NCI-H146 treated with DMSO at 0.1 percent for 48 hours (cell line): ENCODE measurements around the gene GRK5.
A peak's percentile ranks its signal among the peaks of the same experiment; 100 is the strongest.
"Not testable (repeated sequence)": the region's sequence is repeated elsewhere in the genome, so short reads cannot be mapped to it uniquely, and the experiment has no call there.

Experiments used
- DNase-seq: peaks from one replicate; lab custom pipeline; 2025; ENCODE audit not compliant: unreplicated experiment; lab: John Stamatoyannopoulos, UW

Gene GRK5

GRCh38 chr10:119207366-119207666 lies at the start of gene GRK5:
GRK5 (plus strand) TSS chr10:119207571; CDS start chr10:119207918, 347 bp downstream.
- DNase-seq = peak; percentile 79

- DNase-seq = no peak
Observed at GRCh38 chr10:119159332-119159731, 48.0 kb upstream of the GRK5 start.

DNA sequence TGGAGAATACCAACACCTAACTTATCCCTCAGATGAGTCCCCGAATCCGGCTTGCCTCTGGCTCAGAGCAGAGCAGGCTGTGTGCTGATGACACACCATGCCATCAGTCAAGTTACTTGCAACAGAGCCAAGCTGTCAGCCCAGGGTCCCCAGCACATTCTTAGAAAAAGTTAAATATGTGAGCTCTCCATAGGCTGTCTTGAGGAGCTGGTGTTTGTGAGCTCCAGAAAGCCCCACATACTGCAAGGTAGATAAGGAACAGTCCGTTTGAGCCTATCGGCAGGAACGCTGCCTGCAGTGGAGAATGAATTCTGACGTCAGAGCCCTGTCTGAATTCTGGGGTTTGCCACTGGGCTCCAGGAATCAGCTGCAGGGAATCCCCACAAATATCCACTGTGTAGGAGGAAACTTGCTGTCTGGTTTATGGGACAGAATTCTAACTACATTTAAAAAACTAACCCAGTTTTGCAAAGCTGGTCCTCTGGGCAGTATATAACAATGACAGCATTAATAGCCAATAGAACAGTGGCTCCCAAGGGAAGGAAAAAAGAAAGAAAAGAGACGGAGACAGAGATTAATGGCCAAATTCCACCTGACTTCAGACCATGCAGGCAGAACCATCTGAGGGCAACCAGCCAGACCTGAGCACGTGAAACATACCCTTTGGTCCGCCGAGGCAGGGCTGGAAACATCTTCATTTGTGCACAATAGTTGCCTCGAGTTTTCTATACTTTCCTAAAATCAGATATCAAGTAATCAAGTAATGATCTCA lies 45.5 kb upstream of the GRK5 start:
- no peak for DNase-seq

GRCh38 chr10:119162452-119163092 lies 44.8 kb upstream of the GRK5 start:
- DNase-seq = no peak

- peak; percentile 44 for DNase-seq
Observed at GRCh38 chr10:119165171-119166117, 41.9 kb upstream of the GRK5 start, which contains the start of gene SFXN4. SFXN4 (minus strand) TSS chr10:119165714; CDS start chr10:119165647, 67 bp downstream.

DNA sequence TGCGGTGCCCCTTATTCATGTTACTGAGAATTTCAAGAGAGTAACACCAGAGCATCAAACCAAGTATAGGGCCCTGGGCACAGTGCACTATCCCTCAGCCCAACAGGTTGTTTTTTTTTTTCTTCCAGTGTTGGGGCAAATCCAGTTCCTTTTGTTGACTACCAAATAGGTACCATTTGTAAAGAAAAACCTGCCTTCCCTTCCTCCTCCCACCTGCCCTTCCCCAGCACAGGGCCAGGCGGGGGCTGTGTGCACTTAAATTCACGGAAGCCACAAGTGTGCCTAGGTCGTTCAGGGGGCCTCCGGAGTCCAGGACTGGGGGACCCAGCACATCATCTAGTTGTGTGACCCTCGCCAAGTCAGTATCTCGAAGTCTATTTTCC lies 41.3 kb upstream of the GRK5 start:
- no peak for DNase-seq

GRCh38 chr10:119166564-119166963 lies 40.8 kb upstream of the GRK5 start:
- no peak for DNase-seq

GRCh38 chr10:119167041-119167440 lies 40.3 kb upstream of the GRK5 start:
- no peak for DNase-seq

DNA sequence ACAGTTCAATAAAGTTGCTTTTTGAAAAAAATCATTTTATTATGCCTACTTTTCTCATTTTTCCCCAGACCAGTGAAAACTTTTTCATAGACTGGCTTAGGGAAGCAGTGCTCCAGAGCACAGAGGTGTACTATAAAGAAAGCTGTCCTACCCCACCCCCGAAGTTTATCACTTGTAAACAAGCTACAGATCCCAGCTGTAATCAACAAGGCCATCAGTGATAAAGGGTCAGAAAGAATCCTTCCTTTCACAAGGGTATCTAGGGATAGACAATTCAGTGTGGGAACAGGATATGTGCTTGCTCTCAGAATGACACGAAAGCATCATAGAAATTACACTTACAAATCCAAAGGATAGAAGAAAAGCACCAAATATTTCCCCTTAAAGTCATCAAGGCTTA lies 33.3 kb upstream of the GRK5 start:
- no peak for DNase-seq

- no peak for DNase-seq
Observed at GRCh38 chr10:119176166-119176565, 31.2 kb upstream of the GRK5 start.

GRCh38 chr10:119177708-119178371 lies 29.5 kb upstream of the GRK5 start:
- DNase-seq = no peak

- peak; percentile 89 for DNase-seq
Observed at GRCh38 chr10:119178372-119179119, 28.8 kb upstream of the GRK5 start, which contains the start of gene PRDX3. PRDX3 (minus strand) TSS chr10:119178812; CDS start chr10:119178790, 22 bp downstream.

DNA sequence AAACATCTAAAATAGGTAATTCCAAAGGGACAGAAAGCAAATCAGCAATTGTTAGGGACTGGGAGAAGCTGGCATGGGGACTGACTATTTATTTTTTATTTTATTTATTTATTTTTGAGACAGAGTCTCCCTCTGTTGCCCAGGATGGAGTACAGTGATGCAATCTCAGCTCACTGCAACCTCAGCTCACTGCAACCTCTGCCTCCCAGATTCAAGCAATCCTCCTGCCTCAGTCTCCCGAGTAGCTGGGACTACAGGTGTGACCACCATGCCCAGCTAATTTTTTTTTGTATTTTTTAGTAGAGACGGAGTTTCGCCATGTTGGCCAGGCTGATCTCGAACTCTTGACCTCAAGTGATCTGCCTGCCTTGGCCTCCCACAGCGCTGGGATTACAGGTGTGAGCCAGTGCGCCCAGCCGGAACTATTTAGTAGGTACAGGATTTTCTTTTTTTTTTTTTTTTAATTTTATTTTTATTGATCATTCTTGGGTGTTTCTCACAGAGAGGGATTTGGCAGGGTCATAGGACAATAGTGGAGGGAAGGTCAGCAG lies 26.4 kb upstream of the GRK5 start:
- not testable (repeated sequence) for DNase-seq

DNA sequence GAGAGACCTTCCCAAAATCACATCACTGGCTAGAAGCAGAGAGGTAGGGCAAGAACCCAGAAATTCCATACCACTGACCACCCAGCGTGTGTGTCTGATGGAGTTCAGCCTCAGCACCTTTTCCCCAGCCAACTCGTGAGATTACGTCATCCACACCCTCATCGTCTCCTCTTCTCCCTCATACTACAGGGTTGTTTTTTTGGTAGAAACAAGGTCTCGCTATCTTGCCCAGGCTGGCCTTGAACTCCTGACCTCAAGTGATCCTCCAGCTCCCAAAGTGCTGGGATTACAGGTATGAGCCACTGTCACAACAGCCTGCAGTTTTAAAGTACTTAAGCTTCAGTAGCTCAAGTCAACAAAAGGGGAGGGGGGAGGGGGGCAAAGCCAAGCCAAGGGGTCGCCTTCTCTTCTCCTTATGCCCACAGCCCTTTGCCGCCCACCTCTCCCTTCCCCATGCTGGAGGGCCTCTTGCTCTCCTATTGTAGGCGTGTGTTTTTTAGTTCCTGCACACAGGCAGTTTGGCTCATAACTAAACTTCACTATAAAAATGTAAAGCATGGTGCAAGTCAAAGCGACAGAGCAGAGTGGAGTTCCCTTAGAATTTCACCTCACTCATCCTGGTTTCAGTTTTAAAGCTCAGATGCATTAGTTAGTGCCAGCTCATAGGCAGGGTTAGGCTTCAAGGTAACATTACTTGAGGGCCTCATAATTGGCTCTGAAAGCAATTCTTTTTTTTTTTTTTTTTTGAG lies 23.5 kb upstream of the GRK5 start:
- no peak for DNase-seq

DNA sequence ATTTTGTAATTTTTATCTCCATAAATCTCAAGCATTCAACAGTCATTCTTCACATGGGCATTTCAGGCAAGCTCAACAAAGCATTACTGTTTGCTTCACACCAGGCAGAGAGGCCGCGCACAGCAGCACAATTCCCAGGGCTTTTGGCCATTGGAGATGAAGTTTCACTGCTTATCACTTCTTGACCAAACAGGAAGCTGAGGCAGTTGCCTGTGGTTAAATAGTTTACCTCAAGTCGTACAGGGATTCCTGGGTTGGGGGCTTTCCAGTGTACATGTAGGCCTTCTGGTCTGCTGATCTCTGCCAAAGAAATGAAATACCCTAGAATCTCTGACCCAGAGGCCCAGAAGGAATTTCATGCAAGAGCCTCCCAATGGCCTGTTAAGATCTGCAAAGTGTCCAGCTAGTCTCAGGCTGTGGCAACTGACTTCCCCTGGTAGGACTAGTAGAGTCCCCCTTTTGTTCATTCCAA lies 17.5 kb upstream of the GRK5 start:
- no peak for DNase-seq

- DNase-seq = no peak
Observed at GRCh38 chr10:119190353-119190752, 17.0 kb upstream of the GRK5 start.

DNA sequence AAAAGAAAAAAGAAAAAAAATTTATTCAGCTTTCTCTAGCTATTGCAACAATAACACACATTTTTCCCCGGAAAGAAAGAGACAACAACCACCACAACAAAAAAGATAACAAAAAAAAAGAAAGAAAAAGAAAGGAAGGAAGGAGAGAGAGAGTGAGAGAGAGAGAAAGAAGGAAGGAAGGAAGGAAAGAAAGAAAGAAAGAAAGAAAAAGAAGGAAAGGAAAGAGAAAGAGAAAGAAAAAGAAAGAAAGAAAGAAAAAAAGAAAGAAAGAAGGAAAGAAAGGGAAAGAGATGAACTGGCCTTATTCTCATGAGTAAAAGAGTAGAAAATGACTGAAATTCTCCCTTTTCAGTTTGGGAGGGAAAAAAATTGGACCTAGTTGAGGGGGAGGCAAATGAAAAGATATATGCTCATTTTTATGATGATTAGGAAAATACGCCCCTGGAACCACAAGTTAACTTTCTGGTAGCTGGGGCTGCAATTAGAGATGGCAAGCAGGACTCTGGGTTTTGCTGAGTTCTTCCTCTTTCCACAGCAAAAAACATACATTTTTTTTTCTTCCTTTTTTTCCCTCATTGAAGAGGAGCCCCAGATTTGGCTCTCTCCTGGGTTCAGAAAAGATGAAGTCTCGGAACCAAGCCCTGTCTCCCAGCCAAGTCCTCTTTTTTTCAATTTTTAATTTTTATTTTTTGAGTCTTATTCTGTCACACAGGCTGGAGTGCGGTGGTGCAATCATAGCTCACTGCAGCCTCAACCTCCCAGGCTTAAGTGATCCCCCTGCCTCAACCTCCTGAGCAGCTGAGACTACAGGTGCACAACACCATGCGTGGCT lies 16.2 kb upstream of the GRK5 start:
- no peak for DNase-seq

DNA sequence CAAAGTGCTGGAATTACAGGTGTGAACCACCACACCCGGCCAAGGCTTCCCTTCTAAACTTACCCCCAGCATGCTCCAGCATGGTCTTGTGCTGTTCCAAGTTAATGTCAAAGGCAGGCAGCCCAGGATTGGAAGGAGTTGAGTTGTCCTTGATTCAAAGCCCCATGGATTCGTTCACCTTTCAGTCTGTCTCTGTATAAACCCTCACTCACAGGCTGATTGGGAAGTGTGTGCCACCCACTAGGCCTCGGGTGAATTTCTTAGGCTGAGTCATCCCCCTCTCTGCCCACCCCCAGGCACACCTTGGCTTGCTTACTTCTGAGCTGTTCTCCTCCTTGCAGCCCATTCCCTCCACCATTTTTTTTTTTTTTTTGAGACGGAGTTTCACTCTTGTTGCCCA lies 15.5 kb upstream of the GRK5 start:
- DNase-seq = no peak
